GM10248 (cell line): ENCODE measurements around the gene CAMTA1.

Experiments
- CTCF ChIA-PET: fragments of 300-600 bp; sonication (Branson Sonifier 250); formaldehyde crosslinking; extraction: SDS; loops from one replicate; lab custom pipeline; 2021; ENCODE audit warnings: antibody characterized with exemption; lab: Yijun Ruan, JAX
- POLR2A ChIA-PET: fragments of 350-650 bp; sonication (Branson Sonifier 250); formaldehyde crosslinking; extraction: SDS; loops from one replicate; lab custom pipeline; 2020; ENCODE audit warnings: antibody characterized with exemption; lab: Yijun Ruan, JAX
- DNase-seq: peaks from one replicate; pipeline ENCODE4 v3.0.0; 2012; ENCODE audit errors: extremely low spot score
- CTCF ChIP-seq: IDR thresholded peaks from 2 replicates; pipeline ENCODE4 v1.5.1; 2012; ENCODE audit warnings: mild to moderate bottlenecking, low read depth; ENCODE audit errors: extremely low read depth, missing control alignments, control extremely low read depth

The CAMTA1 gene

DNA sequence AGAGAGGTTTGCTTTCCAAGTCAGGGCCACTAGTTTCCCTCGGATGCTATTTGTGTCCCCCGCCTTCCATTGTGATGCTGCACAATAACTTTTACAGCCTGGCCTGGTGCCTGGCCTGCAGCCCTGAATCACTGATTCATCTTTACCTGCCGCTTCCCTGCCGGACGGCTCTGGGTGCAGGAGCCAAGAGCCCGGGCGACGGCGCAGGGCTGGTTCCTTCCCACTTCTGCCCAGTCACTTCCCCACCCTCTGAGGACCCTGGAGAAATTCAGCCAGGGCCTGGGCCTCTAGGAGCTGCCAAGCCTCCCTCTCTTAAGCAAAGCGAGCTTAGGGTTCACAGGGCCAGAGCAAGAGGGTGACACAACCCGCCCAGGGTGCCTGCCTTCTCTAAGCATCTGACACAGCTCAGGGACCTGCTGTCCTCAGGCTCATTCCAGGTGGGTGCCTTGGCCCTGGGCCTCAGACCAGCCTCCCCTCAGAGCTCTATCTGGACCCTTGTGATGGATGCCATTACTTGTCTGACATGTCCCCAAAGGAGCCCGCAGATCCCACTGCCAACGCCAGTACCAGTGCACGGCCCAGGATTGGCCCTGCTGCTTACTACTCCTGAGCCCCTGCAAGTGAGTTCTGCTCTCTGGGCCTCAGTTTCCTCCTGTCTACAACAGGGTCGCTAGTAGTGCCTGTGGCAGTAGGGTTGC lies 604.8 kb downstream of the CAMTA1 start:
- no peak for DNase-seq
- no peak for TF ChIP-seq CTCF
- ChIA-PET POLR2A (no interaction called here), CTCF (no interaction called here)

DNA sequence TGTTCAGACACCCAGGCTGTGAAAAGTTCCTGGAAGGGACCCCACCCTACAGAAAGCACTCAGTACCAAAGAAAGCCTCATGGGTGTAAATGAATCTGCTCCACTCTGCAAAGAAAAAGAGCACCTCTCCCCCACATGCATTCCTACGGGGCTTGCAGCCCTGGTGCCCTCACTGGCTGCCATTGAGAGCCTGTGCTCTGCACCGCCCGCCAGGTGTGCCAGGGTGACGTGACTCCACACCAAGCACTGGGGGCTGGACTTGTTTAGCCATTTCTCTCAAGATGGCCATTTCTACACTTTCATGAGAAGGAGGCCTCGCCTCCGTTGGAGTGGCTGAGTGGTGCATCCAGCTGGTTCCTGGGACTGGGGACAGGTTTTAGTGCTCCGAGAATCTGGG lies 605.3 kb downstream of the CAMTA1 start:
- TF ChIP-seq CTCF: no peak
- CTCF ChIA-PET: no interaction called here
- DNase-seq: no peak
- POLR2A ChIA-PET: no interaction called here

DNA sequence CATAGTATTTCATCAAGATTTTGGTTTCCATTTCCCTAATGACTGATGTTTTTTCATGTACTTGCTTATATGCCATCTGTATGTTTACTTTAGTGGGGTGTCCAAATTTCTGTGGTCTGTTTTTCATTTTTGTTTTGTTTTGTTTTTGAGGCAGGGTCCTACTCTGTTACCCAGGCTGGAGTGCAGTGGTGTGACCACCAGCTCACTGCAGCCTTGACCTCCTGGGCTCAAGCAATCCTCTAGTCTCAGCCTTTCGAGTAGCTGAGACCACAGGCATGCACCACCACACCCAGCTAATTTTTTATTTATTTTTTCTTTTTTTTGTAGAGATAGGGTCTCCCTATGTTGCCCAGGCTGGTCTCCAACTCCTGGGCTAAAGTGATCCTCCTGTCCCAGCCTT lies 607.9 kb downstream of the CAMTA1 start:
- ChIA-PET CTCF (interaction anchor here (1.2 kb wide), 1 partner anchor 9 kb away, joined by 3 read pairs; no protein-coding TSS in a partner anchor), POLR2A (no interaction called here)
- DNase-seq: no peak
- TF ChIP-seq CTCF: no peak

DNA sequence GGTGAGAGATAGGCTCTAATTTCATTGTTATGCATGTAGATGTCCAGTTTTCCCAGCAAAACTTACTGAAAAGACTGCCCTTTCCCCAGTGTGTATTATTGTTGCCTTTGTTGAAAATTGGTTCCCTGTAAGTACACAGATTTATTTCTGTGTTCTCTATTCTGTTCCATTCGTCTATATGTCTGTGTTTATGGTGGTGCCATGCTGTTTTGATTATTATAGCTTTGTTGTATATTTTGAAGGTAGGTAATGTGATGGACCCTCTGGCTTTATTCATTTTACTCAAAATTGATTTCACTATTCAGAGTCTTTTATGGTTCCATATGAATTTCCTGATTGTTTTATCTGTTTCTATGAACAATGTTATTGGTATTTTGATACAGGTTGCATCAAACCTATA lies 610.0 kb downstream of the CAMTA1 start:
- no peak for TF ChIP-seq CTCF
- DNase-seq: no peak
- POLR2A ChIA-PET: no interaction called here
- CTCF ChIA-PET: no interaction called here

- POLR2A ChIA-PET: no interaction called here
- DNase-seq: no peak
- CTCF ChIA-PET: no interaction called here
- no peak for TF ChIP-seq CTCF
Measured at GRCh38 chr1:7398982-7399381, 613.7 kb downstream of the CAMTA1 start.

GRCh38 chr1:7399514-7400125 lies 614.4 kb downstream of the CAMTA1 start:
- DNase-seq: no peak
- ChIA-PET CTCF (interaction anchor here (1.0 kb wide), 1 partner anchor 33 kb away, joined by 3 read pairs; no protein-coding TSS in a partner anchor), POLR2A (no interaction called here)
- no peak for TF ChIP-seq CTCF
